Central memory CD8-positive, alpha-beta T cell (primary cell): Measurements from ENCODE around the gene ADGRA3.
"Not testable (repeated sequence)": the region's sequence is repeated elsewhere in the genome, so short reads cannot be mapped to it uniquely, and the experiment has no call there.

Source experiments
- ATAC-seq: fragments of 150-1000 bp; cut with Tn5 transposase; replicated peaks from 2 replicates; pipeline ENCODE4 v1.10.0; 2022; ENCODE audit warnings: mild to moderate bottlenecking, moderate FRiP score, moderate number of reproducible peaks; ENCODE audit not compliant: poor library complexity, severe bottlenecking; ENCODE audit errors: extremely low read depth
- DNase-seq, 2 donors: peaks; one replicate each; pipeline ENCODE4 v3.0.0; 2021; ENCODE audit warnings: low spot score in 2 of 2
- H3K27ac Mint-ChIP-seq: one replicate; pipeline ENCODE4 v1.8.0; 2022; ENCODE audit warnings: low read depth, mild to moderate bottlenecking, moderate library complexity, mixed read lengths
- H3K27me3 Mint-ChIP-seq: one replicate; pipeline ENCODE4 v1.8.0; 2022; ENCODE audit warnings: mixed read lengths
- H3K36me3 Mint-ChIP-seq: one replicate; pipeline ENCODE4 v1.8.0; 2022; ENCODE audit warnings: mild to moderate bottlenecking, moderate library complexity, mixed read lengths; ENCODE audit not compliant: insufficient read depth
- H3K4me1 Mint-ChIP-seq: one replicate; pipeline ENCODE4 v1.8.0; 2022; ENCODE audit warnings: mixed read lengths
- H3K4me3 Mint-ChIP-seq: one replicate; pipeline ENCODE4 v1.8.0; 2022; ENCODE audit warnings: mild to moderate bottlenecking, moderate library complexity, mixed read lengths
- H3K9me3 Mint-ChIP-seq: one replicate; pipeline ENCODE4 v1.8.0; 2022; ENCODE audit warnings: mixed read lengths

ADGRA3 gene

GRCh38 chr4:22486276-22486675 lies 29.6 kb downstream of the ADGRA3 start:
- no peaks in the 10 kb centered on the region for H3K36me3 Mint-ChIP-seq
- H3K9me3 Mint-ChIP-seq: no peaks in the 10 kb centered on the region
- H3K4me3 Mint-ChIP-seq: no peak overlapping the region
- H3K27me3 Mint-ChIP-seq: no peaks in the 10 kb centered on the region
- H3K4me1 Mint-ChIP-seq: peaks cover 20% of the 10 kb centered on the region
- DNase-seq (no peak), ATAC-seq (no peak)
- no peak overlapping the region for H3K27ac Mint-ChIP-seq

GRCh38 chr4:22485737-22486136 lies 30.1 kb downstream of the ADGRA3 start:
- no peak overlapping the region for H3K4me3 Mint-ChIP-seq
- H3K27ac Mint-ChIP-seq: no peak overlapping the region
- no peak for ATAC-seq
- no peaks in the 10 kb centered on the region for H3K9me3 Mint-ChIP-seq
- no peak for DNase-seq
- no peaks in the 10 kb centered on the region for H3K27me3 Mint-ChIP-seq
- H3K36me3 Mint-ChIP-seq: no peaks in the 10 kb centered on the region
- peaks cover 20% of the 10 kb centered on the region for H3K4me1 Mint-ChIP-seq

GRCh38 chr4:22483551-22483981 lies 32.3 kb downstream of the ADGRA3 start:
- Mint-ChIP-seq H3K36me3 (no peaks in the 10 kb centered on the region), H3K4me3 (no peak overlapping the region), H3K9me3 (no peaks in the 10 kb centered on the region), H3K27me3 (no peaks in the 10 kb centered on the region), H3K4me1 (peaks cover 22% of the 10 kb centered on the region), H3K27ac (no peak overlapping the region)
- DNase-seq (no peak), ATAC-seq (peak; percentile 30)

- Mint-ChIP-seq H3K9me3 (no peaks in the 10 kb centered on the region), H3K4me3 (no peak overlapping the region), H3K36me3 (no peaks in the 10 kb centered on the region), H3K27ac (no peak overlapping the region), H3K4me1 (peaks cover 26% of the 10 kb centered on the region), H3K27me3 (no peaks in the 10 kb centered on the region)
- no peak for ATAC-seq
- no peak for DNase-seq
Measured at GRCh38 chr4:22482250-22483127, 33.4 kb downstream of the ADGRA3 start.

- ATAC-seq (no peak), DNase-seq (no peak)
- no peaks in the 10 kb centered on the region for H3K9me3 Mint-ChIP-seq
- no peak overlapping the region for H3K4me3 Mint-ChIP-seq
- no peaks in the 10 kb centered on the region for H3K36me3 Mint-ChIP-seq
- H3K4me1 Mint-ChIP-seq: peaks cover 26% of the 10 kb centered on the region
- no peaks in the 10 kb centered on the region for H3K27me3 Mint-ChIP-seq
- no peak overlapping the region for H3K27ac Mint-ChIP-seq
Measured at GRCh38 chr4:22480675-22481327, 35.1 kb downstream of the ADGRA3 start.

- H3K36me3 Mint-ChIP-seq: no peaks in the 10 kb centered on the region
- no peaks in the 10 kb centered on the region for H3K9me3 Mint-ChIP-seq
- ATAC-seq (no peak), DNase-seq (no peak)
- no peak overlapping the region for H3K4me3 Mint-ChIP-seq
- peaks cover 12% of the 10 kb centered on the region for H3K4me1 Mint-ChIP-seq
- peak overlapping the region; percentile 48 for H3K27ac Mint-ChIP-seq
- H3K27me3 Mint-ChIP-seq: no peaks in the 10 kb centered on the region
Measured at GRCh38 chr4:22478426-22478825, 37.4 kb downstream of the ADGRA3 start.

- H3K4me1 Mint-ChIP-seq: peaks cover 6% of the 10 kb centered on the region
- ATAC-seq (no peak), DNase-seq (no peak)
- no peaks in the 10 kb centered on the region for H3K36me3 Mint-ChIP-seq
- H3K27ac Mint-ChIP-seq: no peak overlapping the region
- H3K4me3 Mint-ChIP-seq: no peak overlapping the region
- H3K9me3 Mint-ChIP-seq: no peaks in the 10 kb centered on the region
- no peaks in the 10 kb centered on the region for H3K27me3 Mint-ChIP-seq
Measured at GRCh38 chr4:22477813-22478182, 38.1 kb downstream of the ADGRA3 start.

GRCh38 chr4:22477136-22477812 lies 38.6 kb downstream of the ADGRA3 start:
- H3K27ac Mint-ChIP-seq: no peak overlapping the region
- no peak for ATAC-seq
- H3K9me3 Mint-ChIP-seq: no peaks in the 10 kb centered on the region
- no peak overlapping the region for H3K4me3 Mint-ChIP-seq
- no peaks in the 10 kb centered on the region for H3K36me3 Mint-ChIP-seq
- DNase-seq: no peak
- peaks cover 6% of the 10 kb centered on the region for H3K4me1 Mint-ChIP-seq
- no peaks in the 10 kb centered on the region for H3K27me3 Mint-ChIP-seq

- Mint-ChIP-seq H3K9me3 (no peaks in the 10 kb centered on the region), H3K27ac (no peak overlapping the region), H3K4me3 (no peak overlapping the region), H3K36me3 (no peaks in the 10 kb centered on the region), H3K27me3 (no peaks in the 10 kb centered on the region), H3K4me1 (peaks cover 6% of the 10 kb centered on the region)
- ATAC-seq: no peak
- no peak for DNase-seq
Measured at GRCh38 chr4:22476011-22476410, 39.9 kb downstream of the ADGRA3 start.

- H3K4me3 Mint-ChIP-seq, H3K27me3 Mint-ChIP-seq, H3K4me1 Mint-ChIP-seq, DNase-seq, H3K27ac Mint-ChIP-seq, H3K36me3 Mint-ChIP-seq, H3K9me3 Mint-ChIP-seq, ATAC-seq: not testable (repeated sequence)
Measured at GRCh38 chr4:22475311-22475646, 40.6 kb downstream of the ADGRA3 start.

- DNase-seq: no peak
- no peaks in the 10 kb centered on the region for H3K27me3 Mint-ChIP-seq
- no peak overlapping the region for H3K27ac Mint-ChIP-seq
- H3K4me1 Mint-ChIP-seq: peaks cover 6% of the 10 kb centered on the region
- ATAC-seq: no peak
- no peaks in the 10 kb centered on the region for H3K36me3 Mint-ChIP-seq
- H3K9me3 Mint-ChIP-seq: no peaks in the 10 kb centered on the region
- no peak overlapping the region for H3K4me3 Mint-ChIP-seq
Measured at GRCh38 chr4:22474636-22475310, 41.1 kb downstream of the ADGRA3 start.

- Mint-ChIP-seq H3K4me1 (peaks cover under 1% of the 10 kb centered on the region), H3K36me3 (no peaks in the 10 kb centered on the region), H3K27ac (no peak overlapping the region), H3K9me3 (no peaks in the 10 kb centered on the region), H3K27me3 (no peaks in the 10 kb centered on the region), H3K4me3 (no peak overlapping the region)
- DNase-seq (no peak), ATAC-seq (no peak)
Measured at GRCh38 chr4:22473268-22473667, 42.6 kb downstream of the ADGRA3 start.
